Mesendoderm (in vitro differentiated cells): Measurements from ENCODE around the gene PDSS2. TPM values are rescaled to one million over a fixed set of nuclear protein-coding genes. Genes with fewer than 3 reads are reported as not detected.

Experiments
- DNase-seq: peaks from one replicate; pipeline ENCODE4 v3.0.0; 2013
- H2AK5ac ChIP-seq: 2 replicates; pipeline ENCODE4 v1.6.1; 2013; ENCODE audit warnings: low read length, inconsistent platforms
- H2BK120ac ChIP-seq: 2 replicates; pipeline ENCODE4 v1.6.1; 2013; ENCODE audit warnings: low read depth, mild to moderate bottlenecking, low read length, moderate library complexity, mixed read lengths
- H2BK15ac ChIP-seq: replicated peaks from 2 replicates; pipeline ENCODE4 v1.6.1; 2013; ENCODE audit warnings: low read depth, mild to moderate bottlenecking, moderate library complexity
- H2BK5ac ChIP-seq: 2 replicates; pipeline ENCODE4 v1.6.1; 2013; ENCODE audit warnings: low read length, inconsistent platforms
- H3K18ac ChIP-seq: 2 replicates; pipeline ENCODE4 v1.6.1; 2013; ENCODE audit warnings: mild to moderate bottlenecking, low read length, mixed read lengths
- H3K23ac ChIP-seq: one replicate; pipeline ENCODE4 v1.6.1; 2013; ENCODE audit warnings: low read length
- H3K27ac ChIP-seq: 2 replicates; pipeline ENCODE4 v1.5.1; 2013; ENCODE audit warnings: low read depth, mild to moderate bottlenecking, inconsistent platforms, low read length, moderate library complexity
- H3K27me3 ChIP-seq: 2 replicates; pipeline ENCODE4 v1.6.1; 2013; ENCODE audit warnings: low read length, control low read depth, mild to moderate bottlenecking, inconsistent platforms; ENCODE audit not compliant: insufficient read depth, poor library complexity
- H3K36me3 ChIP-seq: 2 replicates; pipeline ENCODE4 v1.6.1; 2013; ENCODE audit warnings: low read length, inconsistent platforms; ENCODE audit not compliant: control insufficient read depth, insufficient read depth
- H3K4ac ChIP-seq: one replicate; pipeline ENCODE4 v1.6.1; 2013; ENCODE audit warnings: low read depth, mild to moderate bottlenecking, low read length, moderate library complexity
- H3K4me1 ChIP-seq: 2 replicates; pipeline ENCODE4 v1.6.1; 2013; ENCODE audit warnings: low read depth, low read length, inconsistent platforms; ENCODE audit not compliant: control insufficient read depth
- H3K4me2 ChIP-seq: 2 replicates; pipeline ENCODE4 v1.6.1; 2013; ENCODE audit warnings: low read length
- H3K4me3 ChIP-seq: 2 replicates; pipeline ENCODE4 v1.5.1; 2013; ENCODE audit warnings: mild to moderate bottlenecking, low read length
- H3K56ac ChIP-seq: one replicate; pipeline ENCODE4 v1.6.1; 2013; ENCODE audit warnings: low read length
- H3K79me1 ChIP-seq: 2 replicates; pipeline ENCODE4 v1.6.1; 2013; ENCODE audit warnings: low read length, inconsistent platforms
- H3K79me2 ChIP-seq: 2 replicates; pipeline ENCODE4 v1.6.1; 2013; ENCODE audit warnings: mild to moderate bottlenecking, low read length; ENCODE audit not compliant: control insufficient read depth, insufficient read depth
- H3K9ac ChIP-seq: 2 replicates; pipeline ENCODE4 v1.6.1; 2013; ENCODE audit warnings: low read length, inconsistent platforms
- H4K5ac ChIP-seq: one replicate; pipeline ENCODE4 v1.6.1; 2013; ENCODE audit warnings: low read length
- H4K8ac ChIP-seq: one replicate; pipeline ENCODE4 v1.6.1; 2013; ENCODE audit warnings: low read depth, mild to moderate bottlenecking, control low read depth, low read length, moderate library complexity
- WGBS: extraction: QIAGEN DNeasy Blood & Tissue Kit; methylation state at CpG from one replicate; pipeline ENCODE4 v1.1.7; 2013; ENCODE audit warnings: low lambda C conversion rate, missing lambda C conversion rate; ENCODE audit not compliant: insufficient coverage; ENCODE audit errors: extremely low coverage; 5-methylcytosine and 5-hydroxymethylcytosine counted together
- polyA plus RNA-seq, 2 experiments: library from polyadenylated mRNA; stranded (reverse); fragments of 200-250 nt; gene quantifications; one replicate each; pipeline ENCODE4 v1.2.3, GENCODE V29; 2013

PDSS2 gene
- polyA plus RNA-seq (2013, experiment 1 of 2): 7.5 TPM
- 7.7 TPM for polyA plus RNA-seq (2013, experiment 2 of 2)

- Histone ChIP-seq H3K56ac (peak within 1 kb of the TSS; percentile 94), H3K9ac (peak within 1 kb of the TSS; percentile 88), H3K23ac (no peak within 1 kb of the TSS), H3K4me1 (peaks cover 2% of the 10 kb centered on the region), H3K27ac (peak within 1 kb of the TSS; percentile 59), H3K27me3 (no peaks in the 10 kb centered on the region), H3K4me2 (peak within 1 kb of the TSS; percentile 65), H4K8ac (no peak within 1 kb of the TSS), H3K4me3 (peak within 1 kb of the TSS; percentile 98), H2AK5ac (no peak within 1 kb of the TSS), H2BK15ac (no peak within 1 kb of the TSS), H3K4ac (peak within 1 kb of the TSS; percentile 10), H3K36me3 (no peaks in the 10 kb centered on the region), H3K79me1 (peaks cover 2% of the 10 kb centered on the region), H4K5ac (no peak within 1 kb of the TSS), H2BK5ac (no peak within 1 kb of the TSS), H2BK120ac (no peak within 1 kb of the TSS), H3K18ac (peak within 1 kb of the TSS; percentile 20), H3K79me2 (no peaks in the 10 kb centered on the region)
- DNase-seq: peak; percentile 99
- no CpG with 5 or more reads among the region's 46 CpGs for WGBS
Measured at GRCh38 chr6:107459283-107460082, at the start of gene PDSS2. TSS of gene PDSS2 (minus strand) at chr6:107459564. CDS start at chr6:107459285, 279 bp downstream.

GRCh38 chr6:107506145-107506544, 46.8 kb upstream of the PDSS2 start:
- Histone ChIP-seq H3K27me3 (no peaks in the 10 kb centered on the region), H3K4me2 (no peak overlapping the region), H2BK15ac (no peak overlapping the region), H3K4ac (no peak overlapping the region), H3K27ac (no peak overlapping the region), H3K4me3 (no peak overlapping the region), H2BK5ac (no peak overlapping the region), H4K5ac (no peak overlapping the region), H4K8ac (no peak overlapping the region), H3K18ac (no peak overlapping the region), H3K23ac (no peak overlapping the region), H3K36me3 (no peaks in the 10 kb centered on the region), H2BK120ac (no peak overlapping the region), H3K4me1 (no peaks in the 10 kb centered on the region), H3K79me1 (no peaks in the 10 kb centered on the region), H3K9ac (no peak overlapping the region), H3K79me2 (no peaks in the 10 kb centered on the region), H3K56ac (no peak overlapping the region), H2AK5ac (no peak overlapping the region)
- no CpG with 5 or more reads among the region's 1 CpG for WGBS
- DNase-seq: no peak

GRCh38 chr6:107504270-107505026, 45.1 kb upstream of the PDSS2 start:
- no peak overlapping the region for H3K18ac ChIP-seq
- no CpG with 5 or more reads among the region's 4 CpGs for WGBS
- no peak overlapping the region for H3K4me3 ChIP-seq
- no peak overlapping the region for H3K4me2 ChIP-seq
- H2BK120ac ChIP-seq: no peak overlapping the region
- no peak for DNase-seq
- H4K8ac ChIP-seq: no peak overlapping the region
- H3K56ac ChIP-seq: no peak overlapping the region
- no peak overlapping the region for H3K23ac ChIP-seq
- H2BK5ac ChIP-seq: no peak overlapping the region
- H3K27me3 ChIP-seq: no peaks in the 10 kb centered on the region
- H2BK15ac ChIP-seq: no peak overlapping the region
- no peak overlapping the region for H3K4ac ChIP-seq
- no peak overlapping the region for H4K5ac ChIP-seq
- no peaks in the 10 kb centered on the region for H3K4me1 ChIP-seq
- no peaks in the 10 kb centered on the region for H3K79me2 ChIP-seq
- H3K36me3 ChIP-seq: no peaks in the 10 kb centered on the region
- no peak overlapping the region for H3K9ac ChIP-seq
- no peak overlapping the region for H3K27ac ChIP-seq
- H3K79me1 ChIP-seq: no peaks in the 10 kb centered on the region
- H2AK5ac ChIP-seq: no peak overlapping the region

GRCh38 chr6:107496892-107497684, 37.7 kb upstream of the PDSS2 start:
- no peak overlapping the region for H2BK120ac ChIP-seq
- no peak overlapping the region for H3K56ac ChIP-seq
- no peak overlapping the region for H2AK5ac ChIP-seq
- no peak overlapping the region for H4K5ac ChIP-seq
- no peak overlapping the region for H3K9ac ChIP-seq
- H3K27ac ChIP-seq: no peak overlapping the region
- H3K4me3 ChIP-seq: no peak overlapping the region
- no peaks in the 10 kb centered on the region for H3K36me3 ChIP-seq
- H3K79me1 ChIP-seq: no peaks in the 10 kb centered on the region
- no peak overlapping the region for H4K8ac ChIP-seq
- H3K4me1 ChIP-seq: peaks cover 5% of the 10 kb centered on the region
- no peaks in the 10 kb centered on the region for H3K79me2 ChIP-seq
- H3K4ac ChIP-seq: no peak overlapping the region
- no CpG with 5 or more reads among the region's 1 CpG for WGBS
- no peak overlapping the region for H2BK15ac ChIP-seq
- H2BK5ac ChIP-seq: no peak overlapping the region
- no peaks in the 10 kb centered on the region for H3K27me3 ChIP-seq
- no peak overlapping the region for H3K18ac ChIP-seq
- no peak overlapping the region for H3K4me2 ChIP-seq
- no peak overlapping the region for H3K23ac ChIP-seq
- DNase-seq: no peak

GRCh38 chr6:107495971-107496370, 36.6 kb upstream of the PDSS2 start:
- H3K79me2 ChIP-seq: no peaks in the 10 kb centered on the region
- peaks cover 5% of the 10 kb centered on the region for H3K4me1 ChIP-seq
- H3K56ac ChIP-seq: no peak overlapping the region
- H3K27me3 ChIP-seq: peaks cover 6% of the 10 kb centered on the region
- H2BK5ac ChIP-seq: no peak overlapping the region
- no peak overlapping the region for H3K18ac ChIP-seq
- no peak overlapping the region for H3K4ac ChIP-seq
- H2AK5ac ChIP-seq: no peak overlapping the region
- no peak overlapping the region for H2BK15ac ChIP-seq
- H3K27ac ChIP-seq: no peak overlapping the region
- H4K8ac ChIP-seq: no peak overlapping the region
- H3K9ac ChIP-seq: no peak overlapping the region
- no peak overlapping the region for H4K5ac ChIP-seq
- H3K4me2 ChIP-seq: no peak overlapping the region
- no peak overlapping the region for H2BK120ac ChIP-seq
- WGBS: no CpG with 5 or more reads among the region's 2 CpGs
- no peak overlapping the region for H3K4me3 ChIP-seq
- no peaks in the 10 kb centered on the region for H3K36me3 ChIP-seq
- no peak for DNase-seq
- H3K79me1 ChIP-seq: no peaks in the 10 kb centered on the region
- no peak overlapping the region for H3K23ac ChIP-seq
